SK-N-SH (cell line): ENCODE results near the gene ROM1.

Source experiments
- CHD2 ChIP-seq: fragments of 150-350 bp; IDR thresholded peaks from 2 replicates; pipeline ENCODE4 v1.6.1; 2018; ENCODE audit warnings: low read length; ENCODE audit not compliant: partially characterized antibody
- CTCF ChIP-seq: fragments of 200-600 bp; sonication (generic); IDR thresholded peaks from 2 replicates; pipeline ENCODE4 v1.6.1; 2017; ENCODE audit warnings: antibody characterized with exemption, mild to moderate bottlenecking, moderate library complexity
- ELF1 ChIP-seq: IDR thresholded peaks from 2 replicates; pipeline ENCODE4 v1.4.0; 2012
- EZH2phosphoT487 ChIP-seq: fragments of 200-600 bp; sonication (generic); IDR thresholded peaks from 2 replicates; pipeline ENCODE4 v1.6.1; 2017; ENCODE audit warnings: low read depth, mixed run types, mild to moderate bottlenecking, antibody characterized with exemption, moderate library complexity, borderline replicate concordance
- FOXJ3 ChIP-seq: sonication (generic); formaldehyde crosslinking; IDR thresholded peaks from 2 replicates; pipeline ENCODE4 v1.5.1; 2020; ENCODE audit warnings: mild to moderate bottlenecking, missing genetic modification reagents
- GABPA ChIP-seq: IDR thresholded peaks from 2 replicates; pipeline ENCODE4 v1.4.0; 2012; ENCODE audit warnings: low read depth, mild to moderate bottlenecking
- RXRA ChIP-seq: IDR thresholded peaks from 2 replicates; pipeline ENCODE4 v1.4.0; 2012; ENCODE audit warnings: low read depth, mild to moderate bottlenecking, borderline replicate concordance
- YY1 ChIP-seq: IDR thresholded peaks from 2 replicates; pipeline ENCODE4 v1.4.0; 2012; ENCODE audit warnings: low read depth, mild to moderate bottlenecking

DNA sequence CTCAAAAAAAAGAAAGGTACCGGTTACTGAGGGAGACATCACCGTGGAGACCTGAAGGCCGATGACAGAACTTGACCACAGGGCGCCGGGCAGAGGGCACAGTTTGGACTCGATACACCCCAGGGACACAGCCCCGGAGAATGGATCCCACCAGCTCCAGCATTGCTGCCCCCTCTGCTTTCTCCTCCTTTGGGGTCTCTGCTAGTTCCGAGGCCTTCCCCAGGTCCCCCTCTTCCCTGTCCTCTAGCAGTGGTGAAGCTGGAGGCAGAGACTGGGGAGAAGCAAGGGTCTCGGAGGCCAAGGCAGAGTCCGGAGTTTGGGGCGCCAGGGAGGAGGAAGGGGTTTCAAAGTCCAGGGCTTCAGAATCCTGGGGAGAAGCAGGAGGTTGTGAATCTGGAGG lies 34.5 kb upstream of the ROM1 start:
- no peak for TF ChIP-seq EZH2phosphoT487
- TF ChIP-seq GABPA: no peak
- TF ChIP-seq YY1: no peak
- no peak for TF ChIP-seq RXRA
- TF ChIP-seq CTCF: no peak
- TF ChIP-seq CHD2: no peak
- no peak for TF ChIP-seq FOXJ3 (CRISPR knock-in tag)
- TF ChIP-seq ELF1: no peak
